Measurements from ENCODE around the gene TPM1. TPM values are rescaled to one million over a fixed set of nuclear protein-coding genes. Genes with fewer than 3 reads are reported as not detected.

TPM1 gene
- polyA plus RNA-seq, 1 of the 3 experiments (the other 2 are of a cell fraction): 1,371 TPM

DNA sequence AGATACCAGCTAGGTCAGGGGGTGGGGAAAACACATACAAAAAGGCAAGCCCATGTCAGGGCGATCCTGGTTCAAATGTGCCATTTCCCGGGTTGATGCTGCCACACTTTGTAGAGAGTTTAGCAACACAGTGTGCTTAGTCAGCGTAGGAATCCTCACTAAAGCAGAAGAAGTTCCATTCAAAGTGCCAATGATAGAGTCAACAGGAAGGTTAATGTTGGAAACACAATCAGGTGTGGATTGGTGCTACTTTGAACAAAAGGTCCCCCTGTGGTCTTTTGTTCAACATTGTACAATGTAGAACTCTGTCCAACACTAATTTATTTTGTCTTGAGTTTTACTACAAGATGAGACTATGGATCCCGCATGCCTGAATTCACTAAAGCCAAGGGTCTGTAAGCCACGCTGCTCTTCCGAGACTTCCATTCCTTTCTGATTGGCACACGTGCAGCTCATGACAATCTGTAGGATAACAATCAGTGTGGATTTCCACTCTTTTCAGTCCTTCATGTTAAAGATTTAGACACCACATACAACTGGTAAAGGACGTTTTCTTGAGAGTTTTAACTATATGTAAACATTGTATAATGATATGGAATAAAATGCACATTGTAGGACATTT, 28.9 kb downstream of the TPM1 start:
- Histone ChIP-seq H4K20me1 (ENCODE audit: insufficient read depth) (peaks cover 55% of the 10 kb centered on the region), H3K4me3 (ENCODE audit: low read depth in 2 of 2, low read length in 1 of 2) (no peak overlapping the region), H3K36me3 (replicated peaks in 1 of 2; ENCODE audit: control insufficient read depth in 1 of 2, insufficient read depth in 2 of 2, low read length in 1 of 2) (peaks cover 50 to 59% of the 10 kb centered on the region in 2 experiments), H2AFZ (ENCODE audit: low read depth) (no peak overlapping the region), H3K9me3 (no peaks in the 10 kb centered on the region), H3K4me1 (ENCODE audit: control insufficient read depth in 1 of 2, insufficient read depth in 2 of 2, low read depth in 1 of 2, low read length in 1 of 2) (peaks cover 9 to 14% of the 10 kb centered on the region in 2 experiments; a peak in 3 of 4 replicates), H3K9ac (no peak overlapping the region), H3K9me2 (no peaks in the 10 kb centered on the region), H3K79me2 (ENCODE audit: insufficient read depth) (peaks cover 8% of the 10 kb centered on the region; the same call in 1 of the 2 replicates), H3K27me3 (ENCODE audit: insufficient read depth) (no peaks in the 10 kb centered on the region), H3F3A (replicated peaks; ENCODE audit: insufficient read depth) (peaks cover 96% of the 10 kb centered on the region), H3K4me2 (no peak overlapping the region), H3K27ac (ENCODE audit: low read depth in 2 of 2, low read length in 1 of 2) (peak overlapping the region; percentile 24 to 91)
- 87% methylated on average over 8 of the region's 8 CpGs for WGBS (ENCODE audit: low lambda C conversion rate)
- TF ChIP-seq MAX (IDR thresholded peaks at IDR 0.05; ENCODE audit: low read depth) (no peak), USF1 (IDR thresholded peaks at IDR 0.05; ENCODE audit: borderline replicate concordance, low read depth) (no peak), RXRA (IDR thresholded peaks at IDR 0.05; ENCODE audit: borderline replicate concordance, low read depth) (no peak), SMC3 (IDR thresholded peaks at IDR 0.05; ENCODE audit: low read depth, low read length) (no peak), TAF1 (IDR thresholded peaks at IDR 0.05; ENCODE audit: borderline replicate concordance, low read depth, low read length) (no peak), ELF1 (IDR thresholded peaks at IDR 0.05) (no peak), FOXJ3 (CRISPR knock-in tag; IDR thresholded peaks at IDR 0.05) (no peak), RCOR1 (IDR thresholded peaks at IDR 0.05; ENCODE audit: low read length) (no peak), RFX5 (IDR thresholded peaks at IDR 0.05; ENCODE audit: low read length) (no peak), JUND (IDR thresholded peaks at IDR 0.05) (0 out of 2 replicates have a peak, but pooled peaks have one; percentile 5), GABPA (IDR thresholded peaks at IDR 0.05; ENCODE audit: low read depth) (no peak), POLR2AphosphoS5 (IDR thresholded peaks at IDR 0.05; ENCODE audit: low read depth, low read length) (0 out of 2 replicates have a peak, but pooled peaks have one; percentile 2), GATA2 (CRISPR knock-in tag; IDR thresholded peaks at IDR 0.05) (no peak), SIN3A (IDR thresholded peaks at IDR 0.05; ENCODE audit: borderline replicate concordance, low read depth, low read length) (no peak)
- POLR2A ChIA-PET: no interaction called here
- DNase-seq: no peak
- CTCF ChIA-PET: interaction anchor here (1.5 kb wide), 1 partner anchor 11 kb away, joined by 4 read pairs; no protein-coding TSS in a partner anchor

DNA sequence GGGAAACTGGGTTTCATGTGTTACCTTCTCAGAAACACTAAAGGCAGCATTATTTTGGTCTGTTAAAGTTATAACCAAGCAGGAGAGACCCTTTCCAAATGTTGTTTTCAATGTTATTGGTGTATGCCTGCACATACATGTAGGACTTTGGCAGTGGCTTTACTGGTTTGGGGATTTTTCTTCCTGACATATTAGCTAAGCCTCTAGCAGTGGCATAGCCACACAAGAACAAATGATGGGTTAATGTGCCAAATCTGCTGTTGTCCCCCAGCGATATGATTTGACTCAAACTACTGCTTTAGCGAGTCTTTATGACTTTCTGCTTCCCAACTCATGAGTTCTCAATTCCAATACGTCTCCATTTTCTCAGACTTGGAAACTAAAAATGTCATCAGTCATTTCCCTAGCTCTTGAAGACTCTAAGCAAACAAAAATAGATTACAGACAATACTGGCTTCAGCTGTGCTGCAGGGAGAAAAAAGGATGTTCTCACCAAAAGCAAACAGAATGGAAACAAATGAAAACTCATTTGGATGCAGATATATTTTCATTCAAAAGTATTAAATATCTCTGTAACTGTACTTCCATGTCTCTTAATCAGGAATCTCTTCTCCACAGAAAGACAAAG, 29.6 kb downstream of the TPM1 start:
- peaks cover 43 to 52% of the 10 kb centered on the region in 2 experiments for H3K36me3 ChIP-seq (replicated peaks in 1 of 2; ENCODE audit: control insufficient read depth in 1 of 2, insufficient read depth in 2 of 2, low read length in 1 of 2)
- peaks cover 47% of the 10 kb centered on the region for H4K20me1 ChIP-seq (ENCODE audit: insufficient read depth)
- H3K79me2 ChIP-seq (ENCODE audit: insufficient read depth): peaks cover under 1% of the 10 kb centered on the region; the same call in 1 of the 2 replicates
- H3K4me3 ChIP-seq (ENCODE audit: low read depth in 2 of 2, low read length in 1 of 2): no peak overlapping the region
- peaks cover 89% of the 10 kb centered on the region for H3F3A ChIP-seq (replicated peaks; ENCODE audit: insufficient read depth)
- TF ChIP-seq NRF1 (IDR thresholded peaks at IDR 0.05; ENCODE audit: low read depth, low read length): no peak
- no peak for TF ChIP-seq FOXM1 (IDR thresholded peaks at IDR 0.05; ENCODE audit: low read depth)
- peak; percentile 8; the same call in 1 of the 2 replicates for TF ChIP-seq POLR2AphosphoS5 (IDR thresholded peaks at IDR 0.05; ENCODE audit: low read depth, low read length)
- 0 out of 2 replicates have a peak, but pooled peaks have one; percentile 1 for TF ChIP-seq FOSL2 (IDR thresholded peaks at IDR 0.05; ENCODE audit: borderline replicate concordance, low read depth)
- TF ChIP-seq JUND (IDR thresholded peaks at IDR 0.05): 0 out of 2 replicates have a peak, but pooled peaks have one; percentile 2
- TF ChIP-seq YY1 (IDR thresholded peaks at IDR 0.05; ENCODE audit: low read depth): no peak
- no peak overlapping the region for H3K9ac ChIP-seq
- peak overlapping the region; percentile 24 to 91 for H3K27ac ChIP-seq (ENCODE audit: low read depth in 2 of 2, low read length in 1 of 2)
- H3K9me3 ChIP-seq: no peaks in the 10 kb centered on the region
- H3K4me1 ChIP-seq (ENCODE audit: control insufficient read depth in 1 of 2, insufficient read depth in 2 of 2, low read depth in 1 of 2, low read length in 1 of 2): peaks cover 9 to 14% of the 10 kb centered on the region in 2 experiments; a peak in 2 of 4 replicates
- ChIA-PET CTCF (interaction anchor here (1.1 to 1.8 kb wide), 4 partner anchors 10 to 24 kb away, joined by 3 to 5 read pairs (median 4); no protein-coding TSS in a partner anchor), POLR2A (no interaction called here)
- WGBS (ENCODE audit: low lambda C conversion rate): 85% methylated on average over 3 of the region's 3 CpGs
- no peak overlapping the region for H2AFZ ChIP-seq (ENCODE audit: low read depth)
- no peak for DNase-seq
- no peak overlapping the region for H3K4me2 ChIP-seq
- no peaks in the 10 kb centered on the region for H3K9me2 ChIP-seq
- no peaks in the 10 kb centered on the region for H3K27me3 ChIP-seq (ENCODE audit: insufficient read depth)
